K562 (cell line): ENCODE measurements around the gene TM7SF2. TPM values are rescaled to one million over a fixed set of nuclear protein-coding genes. Genes with fewer than 3 reads are reported as not detected.

Experiments
- ATAC-seq: fragments of 200-7000 bp; cut with Tn5 transposase; 3 replicates; pipeline ENCODE4 v1.9.1; 2020; ENCODE audit warnings: moderate library complexity
- BruUV-seq: library from RNA; stranded (reverse); fragments of 400-500 nt; replicated peaks from 2 replicates; lab custom pipeline; 2021; lab: Mats Ljungman, UMichigan
- CTCF ChIA-PET: fragments of 300-600 bp; formaldehyde crosslinking; extraction: SDS; loops from one replicate; lab custom pipeline; 2021; ENCODE audit warnings: low intra/inter-chr PET ratio; lab: Yijun Ruan, JAX
- POLR2A ChIA-PET: fragments of 300-600, 350-650 bp; sonication (Branson Sonifier 250); formaldehyde crosslinking; extraction: SDS; loops from one replicate; lab custom pipeline; 2021; ENCODE audit warnings: antibody characterized with exemption, inconsistent platforms; lab: Yijun Ruan, JAX
- DNase-seq, 4 experiments: peaks; one replicate each; pipeline versions ENCODE4 v3.0.0 to v3.0.0-alpha.2; 2011 to 2018; ENCODE audit warnings: low spot score in 3 of 4, mixed read lengths in 3 of 4; ENCODE audit errors: extremely low read depth in 1 of 4
- FAIRE-seq: peaks from 2 replicates; lab custom pipeline; 2011; peaks lifted over from hg19 to GRCh38; lab: Jason Lieb, UNC
- H2AFZ ChIP-seq: 2 replicates; pipeline ENCODE4 v1.6.0; 2011; ENCODE audit warnings: low read depth, low read length, control low read depth, inconsistent platforms
- H3K27ac ChIP-seq: fragments of 200-600 bp; 3 replicates; pipeline ENCODE4 v1.8.0; 2011; ENCODE audit warnings: low read depth, mild to moderate bottlenecking, control low read depth, inconsistent platforms, low read length, moderate library complexity, mixed read lengths; ENCODE audit errors: extremely low read depth
- H3K27me3 ChIP-seq, 2 experiments: fragments of 300-600 bp in 1 of 2; 2 replicates in 1 of 2; 3 replicates in 1 of 2; pipeline versions ENCODE4 v1.6.0 to v1.8.0; 2011; ENCODE audit warnings: inconsistent platforms in 2 of 2, low read length in 2 of 2, mild to moderate bottlenecking in 1 of 2, mixed read lengths in 1 of 2, moderate library complexity in 1 of 2; ENCODE audit not compliant: control insufficient read depth in 2 of 2, insufficient read depth in 2 of 2
- H3K36me3 ChIP-seq: fragments of 300-600 bp; 3 replicates; pipeline ENCODE4 v1.8.0; 2011; ENCODE audit warnings: mild to moderate bottlenecking, low read length, inconsistent platforms; ENCODE audit not compliant: control insufficient read depth, insufficient read depth
- H3K4me1 ChIP-seq, 2 experiments: fragments of 200-600 bp in 1 of 2; replicated peaks in 1 of 2; 2 replicates in 1 of 2; 3 replicates in 1 of 2; pipeline versions ENCODE4 v1.5.1 to v1.8.0; 2011; ENCODE audit warnings: inconsistent platforms in 2 of 2, low read length in 2 of 2, mild to moderate bottlenecking in 1 of 2, mixed read lengths in 1 of 2, moderate library complexity in 1 of 2; ENCODE audit not compliant: control insufficient read depth in 2 of 2, insufficient read depth in 2 of 2
- H3K4me2 ChIP-seq: 2 replicates; pipeline ENCODE4 v1.6.1; 2011; ENCODE audit warnings: low read length, control low read depth, inconsistent platforms, mixed read lengths; ENCODE audit not compliant: insufficient read depth
- H3K4me3 ChIP-seq: fragments of 200-600 bp; sonication (generic), shearing (Covaris generic); 2 replicates; pipeline ENCODE4 v1.5.1; 2016; ENCODE audit warnings: control low read depth, inconsistent platforms
- H3K79me2 ChIP-seq: fragments of 200-600 bp; 3 replicates; pipeline ENCODE4 v1.8.0; 2011; ENCODE audit warnings: low read length, inconsistent platforms; ENCODE audit not compliant: control insufficient read depth, insufficient read depth
- H3K9ac ChIP-seq, 2 experiments: 2 replicates each; pipeline versions ENCODE4 v1.6.0 to v1.6.1; 2011; ENCODE audit warnings: low read depth in 2 of 2, low read length in 2 of 2, control low read depth in 1 of 2, inconsistent platforms in 1 of 2, mild to moderate bottlenecking in 1 of 2, mixed read lengths in 1 of 2; ENCODE audit not compliant: insufficient read depth in 1 of 2
- H3K9me1 ChIP-seq: one replicate; pipeline ENCODE4 v1.6.0; 2011; ENCODE audit warnings: inconsistent platforms, mild to moderate bottlenecking, low read length, moderate library complexity; ENCODE audit not compliant: control insufficient read depth, insufficient read depth
- H3K9me3 ChIP-seq: replicated peaks from 2 replicates; pipeline ENCODE4 v1.5.1; 2011; ENCODE audit warnings: low read depth, low read length, inconsistent platforms; ENCODE audit not compliant: control insufficient read depth, insufficient read depth
- H4K20me1 ChIP-seq: replicated peaks from 2 replicates; pipeline ENCODE4 v1.6.1; 2011; ENCODE audit warnings: low read length, inconsistent platforms, mixed read lengths; ENCODE audit not compliant: control insufficient read depth, insufficient read depth
- CBFB ChIP-seq: sonication (generic); formaldehyde crosslinking; IDR thresholded peaks from 2 replicates; pipeline ENCODE4 v1.4.0; 2020; ENCODE audit warnings: mild to moderate bottlenecking, missing genetic modification reagents
- HMBOX1 ChIP-seq: sonication (generic); IDR thresholded peaks from 2 replicates; pipeline ENCODE4 v1.6.1; 2016
- MED1 ChIP-seq: sonication (generic); formaldehyde crosslinking; IDR thresholded peaks from 2 replicates; pipeline ENCODE4 v1.8.1; 2023; ENCODE audit warnings: missing genetic modification reagents, borderline replicate concordance
- NONO ChIP-seq, 2 experiments: fragments of 200-400 bp in 1 of 2; fragments of 450-650 bp in 1 of 2; formaldehyde crosslinking in 1 of 2; IDR thresholded peaks; 2 replicates each; pipeline ENCODE4 v1.6.1; 2017; ENCODE audit warnings: low read depth in 2 of 2, mild to moderate bottlenecking in 2 of 2, moderate library complexity in 2 of 2, low read length in 1 of 2
- PRDM10 ChIP-seq: fragments of 450-650 bp; IDR thresholded peaks from 2 replicates; pipeline ENCODE4 v1.6.1; 2018; ENCODE audit not compliant: partially characterized antibody
- RBM25 ChIP-seq: fragments of 200-400 bp; formaldehyde crosslinking; IDR thresholded peaks from 2 replicates; pipeline ENCODE4 v1.6.1; 2018; ENCODE audit warnings: low read length, low read depth, moderate library complexity; ENCODE audit not compliant: severe bottlenecking
- SPI1 ChIP-seq: IDR thresholded peaks from 2 replicates; pipeline ENCODE4 v1.6.1; 2011; ENCODE audit warnings: low read depth, low read length, control low read depth, borderline replicate concordance
- VEZF1 ChIP-seq: fragments of 200-800 bp; sonication (Bioruptor generic); IDR thresholded peaks from 2 replicates; pipeline ENCODE4 v1.6.1; 2017; ENCODE audit warnings: missing genetic modification characterization, missing compliant biosample characterization
- ZNF785 ChIP-seq: fragments of 250-450 bp; sonication (Bioruptor Pico); IDR thresholded peaks from 2 replicates; pipeline ENCODE4 v1.4.0; 2020; ENCODE audit warnings: mild to moderate bottlenecking
- WGBS: fragments of 100-300 bp; shearing (Covaris generic); methylation state at CpG from one replicate; pipeline ENCODE4 v1.1.6; 2016; ENCODE audit warnings: low coverage, mixed read lengths; ENCODE audit not compliant: insufficient coverage; ENCODE audit errors: missing lambda C conversion rate; 5-methylcytosine and 5-hydroxymethylcytosine counted together
- in situ Hi-C: fragments of 300-500 bp; cut with MboI; formaldehyde crosslinking; loops from 4 replicates; pipeline ENCODE4 v1.15.0; 2018; ENCODE audit warnings: inconsistent platforms, mixed read lengths
- intact Hi-C: fragments of 100-400 bp; cut with micrococcal nuclease; formaldehyde crosslinking; loops from 2 replicates; pipeline ENCODE4 v1.14.2; 2022
- polyA plus RNA-seq, 8 experiments: library from polyadenylated mRNA; depleted of rRNA in 4 of 8; stranded (reverse) in 5 of 8; unstranded in 3 of 8; fragments of >200 nt; fragmentation: Nextera tagmentation in 2 of 8; fragmentation: Illumina TruSeq in 1 of 8; extraction: Ambion mirVana in 2 of 8; extraction: Trizol in 1 of 8; gene quantifications; 2 replicates each; pipeline versions ENCODE4 v1.2.1 to v1.2.3, GENCODE V29; 2011 to 2014; ENCODE audit warnings: inconsistent platforms in 1 of 8, missing spikeins in 1 of 8
- total RNA-seq, 7 experiments: library from RNA; depleted of rRNA in 6 of 7; stranded (reverse); fragments of >200 nt in 6 of 7; fragmentation: Illumina TruSeq in 2 of 7; extraction: Trizol in 2 of 7; gene quantifications; 2 replicates each; pipeline versions ENCODE4 v1.2.1 to v1.2.3, GENCODE V29; 2011 to 2021; ENCODE audit warnings: low replicate concordance in 1 of 7

TM7SF2 gene
- total and polyA plus RNA-seq, 9 of the 15 experiments (the other 6 are each of a cell fraction or from before 2014, with no cell fraction given): 1.2 to 22.0 (median 14.3) TPM

GRCh38 chr11:65132988-65133700 is 21.5 kb downstream of the TM7SF2 start:
- H3K9ac ChIP-seq: peak overlapping the region; percentile 98 to 99
- peak overlapping the region; percentile 98 for H3K27ac ChIP-seq
- no TSS peak for BruUV-seq
- intact Hi-C loops: no loop called here
- H4K20me1 ChIP-seq: peaks cover 9% of the 10 kb centered on the region; the same call in 1 of the 2 replicates
- ChIA-PET POLR2A (interaction anchor here (0.6 to 8.4 kb wide), 6 partner anchors 13 to 136 kb away, joined by 3 to 182 read pairs (median 8); partner anchors contain the start of genes BATF2, FAU, MRPL49 and SPDYC), CTCF (no interaction called here)
- H3K79me2 ChIP-seq: peaks cover 41% of the 10 kb centered on the region
- peak; percentile 55 for ATAC-seq
- 37% methylated on average over 17 of the region's 18 CpGs for WGBS
- no peaks in the 10 kb centered on the region; a peak in 1 of 5 replicates for H3K27me3 ChIP-seq
- H3K4me3 ChIP-seq: peak overlapping the region; percentile 96
- H3K36me3 ChIP-seq: peaks cover 49% of the 10 kb centered on the region
- FAIRE-seq: peak; percentile 81
- peak overlapping the region; percentile 7; the same call in 1 of the 2 replicates for H2AFZ ChIP-seq
- DNase-seq: peak; percentile 71 to 81 (median 78)
- H3K4me2 ChIP-seq: peak overlapping the region; percentile 98
- H3K9me1 ChIP-seq: peaks cover 4% of the 10 kb centered on the region
- H3K4me1 ChIP-seq: peaks cover 21 to 49% of the 10 kb centered on the region in 2 experiments; a peak in 4 of 5 replicates
- H3K9me3 ChIP-seq: no peaks in the 10 kb centered on the region
- in situ Hi-C loops: no loop called here
- peak; percentile 84; the same call in 1 of the 2 replicates for TF ChIP-seq SPI1
- TF ChIP-seq CBFB: peak; percentile 26; the same call in 1 of the 2 replicates
- TF ChIP-seq VEZF1 (CRISPR knock-in tag): no peak
- no peak for TF ChIP-seq HMBOX1
- no peak for TF ChIP-seq NONO (IDR thresholded peaks at IDR 0.05; ENCODE audit: low read depth in 2 of 2, low read length in 1 of 2)
- no peak for TF ChIP-seq MED1
- no peak for TF ChIP-seq ZNF785 (CRISPR knock-in tag)
- peak; percentile 4 for TF ChIP-seq PRDM10
- TF ChIP-seq RBM25: no peak
